Iris pigment epithelial cell (primary cell): Measurements from ENCODE around the gene KCNMA1.

ENCODE experiments used
- DNase-seq: peaks from one replicate; pipeline ENCODE4 v3.0.0-alpha.2; 2011; ENCODE audit warnings: low read depth

Gene KCNMA1

DNA sequence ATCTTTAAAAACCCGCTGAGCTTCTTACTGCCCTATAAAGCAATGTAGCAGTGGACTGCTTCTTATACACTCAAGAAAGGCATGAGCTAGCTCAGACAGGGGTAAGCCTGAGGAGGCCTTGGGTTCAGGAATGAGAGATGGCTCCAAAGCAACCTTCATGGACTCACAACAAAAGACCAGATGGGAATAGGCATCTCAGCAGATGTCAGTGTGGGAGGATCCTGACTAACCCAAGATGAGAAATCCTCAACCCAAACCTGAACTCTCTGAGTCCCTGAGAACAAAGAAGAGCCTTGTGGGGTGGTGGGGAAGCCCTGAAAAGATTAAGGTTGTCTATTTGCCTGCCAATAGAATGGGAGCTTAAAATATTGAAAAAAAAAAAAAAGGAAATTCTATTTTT, 807.4 kb downstream of the KCNMA1 start:
- no peak for DNase-seq

DNA sequence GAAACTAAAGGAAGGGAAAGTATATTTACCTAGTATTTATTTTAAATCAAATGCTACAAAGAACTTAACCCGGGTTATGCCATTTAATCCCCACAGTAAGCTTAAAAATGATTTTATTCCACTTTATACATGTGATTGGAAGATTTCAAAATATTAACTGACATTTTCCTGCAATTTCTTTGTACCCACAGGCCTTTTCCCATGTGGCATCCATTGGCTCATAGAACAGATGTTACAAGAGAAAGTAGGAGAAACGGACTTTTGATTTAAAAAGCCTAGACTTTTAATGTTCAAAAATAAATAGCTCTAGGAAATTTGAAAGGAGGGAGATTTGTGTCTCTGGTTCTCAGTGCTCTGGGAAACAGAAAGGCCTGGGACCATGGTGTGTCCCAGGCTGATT, 807.9 kb downstream of the KCNMA1 start:
- DNase-seq: no peak
